ENCODE data around the gene WASF3.

The WASF3 gene

DNA sequence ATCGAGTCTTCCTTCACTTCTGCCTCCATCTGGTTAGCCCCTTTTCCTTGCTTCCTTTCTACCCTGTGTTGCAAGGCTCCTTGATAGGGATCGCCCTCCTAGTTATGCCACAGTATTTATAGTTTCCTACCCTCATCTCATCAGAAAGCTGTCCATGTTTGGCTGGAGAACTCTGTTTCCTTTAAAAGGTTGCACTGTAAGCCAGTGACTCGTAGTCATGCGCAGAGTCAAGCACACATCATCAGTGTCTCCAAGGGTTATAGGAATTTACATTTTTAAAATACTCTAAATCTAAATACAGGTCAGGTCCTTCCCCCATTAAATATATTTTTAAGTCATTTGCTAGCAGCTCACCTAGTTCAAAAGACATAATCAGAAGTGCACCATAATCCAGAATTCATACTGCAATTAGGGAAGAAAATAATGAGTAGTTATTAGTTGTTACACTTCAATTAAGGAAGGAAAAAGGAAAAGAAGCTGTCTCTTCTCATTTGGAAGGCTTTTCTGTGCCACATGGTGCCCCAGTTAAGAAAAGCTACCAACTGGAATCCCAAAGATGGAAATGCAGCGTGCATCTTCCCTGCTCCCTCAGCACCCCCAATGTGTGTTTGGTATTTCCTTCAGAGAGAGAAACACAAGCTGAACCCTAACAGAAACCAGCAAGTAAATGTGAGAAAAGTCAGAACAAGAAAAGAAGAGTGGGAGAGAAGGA, 122.1 kb downstream of the WASF3 start:
- FAIRE-seq (no peak), DNase-seq (ENCODE audit: insufficient read length, low spot score) (no peak)
- TF ChIP-seq PAX5 (IDR thresholded peaks at IDR 0.05; ENCODE audit: insufficient read depth, low read length, severe bottlenecking) (no peak), SPI1 (IDR thresholded peaks at IDR 0.05; ENCODE audit: low read depth, low read length) (no peak), POU2F2 (IDR thresholded peaks at IDR 0.05; ENCODE audit: low read depth, low read length) (no peak), TAF1 (IDR thresholded peaks at IDR 0.05; ENCODE audit: low read depth, low read length) (no peak), POLR2AphosphoS5 (IDR thresholded peaks at IDR 0.05; ENCODE audit: low read depth, low read length) (no peak), POLR2A (IDR thresholded peaks at IDR 0.05; ENCODE audit: low read depth, low read length) (no peak)

DNA sequence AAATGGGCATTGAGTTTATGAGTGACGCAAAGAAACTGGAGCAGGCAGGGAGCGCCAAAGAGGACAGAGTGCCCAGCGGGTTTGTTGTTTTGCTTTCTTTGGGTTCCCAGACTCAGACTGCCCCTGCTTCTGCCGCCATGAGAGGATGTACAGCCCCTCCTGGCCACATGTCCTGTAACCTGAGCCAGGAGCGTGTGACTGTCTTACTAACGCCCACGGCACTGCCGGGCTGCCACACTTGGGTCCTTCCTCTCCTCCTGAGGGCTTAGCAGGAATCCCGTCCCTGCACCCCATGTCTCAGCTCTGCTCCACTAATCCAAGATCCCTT, 122.6 kb downstream of the WASF3 start:
- FAIRE-seq, result no peak

DNA sequence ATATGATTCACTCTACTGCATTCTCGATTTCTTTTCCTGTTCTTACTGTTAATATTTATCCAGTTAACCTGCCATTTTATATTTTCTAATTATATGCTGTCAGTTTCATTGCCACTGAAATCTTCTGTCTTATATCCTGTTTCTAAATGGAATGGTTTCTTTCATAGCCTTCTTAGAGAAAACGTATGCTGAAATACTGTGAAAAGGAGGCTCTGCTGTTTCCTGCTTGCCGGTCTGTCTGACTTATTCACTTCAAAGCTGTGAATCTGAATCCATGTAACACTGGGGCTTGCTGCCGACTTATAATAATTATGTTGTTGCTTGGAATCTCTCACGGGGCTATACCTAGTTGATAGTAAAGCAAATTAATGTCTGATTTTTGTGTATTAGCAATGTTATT, 123.1 kb downstream of the WASF3 start:
- no peak for FAIRE-seq
- DNase-seq (ENCODE audit: insufficient read length, low spot score), result no peak
- TF ChIP-seq SPI1 (IDR thresholded peaks at IDR 0.05; ENCODE audit: low read depth, low read length), result no peak

More for the DNA sequence above, 122.6 kb downstream of the WASF3 start:
- no peak for TF ChIP-seq POLR2AphosphoS5 (IDR thresholded peaks at IDR 0.05; ENCODE audit: low read depth, low read length)
- TF ChIP-seq POU2F2 (IDR thresholded peaks at IDR 0.05; ENCODE audit: low read depth, low read length), result no peak
- no peak for DNase-seq (ENCODE audit: insufficient read length, low spot score)

DNA sequence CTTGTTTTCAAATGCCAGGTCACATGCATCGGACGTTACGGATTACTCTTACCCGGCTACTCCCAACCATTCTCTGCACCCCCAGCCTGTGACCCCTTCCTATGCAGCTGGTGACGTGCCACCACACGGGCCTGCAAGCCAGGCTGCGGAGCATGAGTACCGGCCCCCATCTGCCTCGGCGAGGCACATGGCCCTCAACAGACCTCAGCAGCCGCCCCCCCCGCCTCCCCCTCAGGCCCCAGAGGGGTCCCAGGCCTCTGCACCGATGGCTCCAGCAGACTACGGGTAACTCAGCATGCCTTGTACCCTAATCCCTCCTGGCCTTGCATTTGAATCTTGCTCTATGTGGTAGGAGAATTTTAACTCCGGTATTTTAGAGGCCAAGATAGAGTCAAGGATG, 123.6 kb downstream of the WASF3 start:
- FAIRE-seq, result no peak
- DNase-seq (ENCODE audit: insufficient read length, low spot score), result no peak
- TF ChIP-seq PAX5 (IDR thresholded peaks at IDR 0.05; ENCODE audit: insufficient read depth, low read length, severe bottlenecking) (no peak), POLR2AphosphoS5 (IDR thresholded peaks at IDR 0.05; ENCODE audit: low read depth, low read length) (no peak), SPI1 (IDR thresholded peaks at IDR 0.05; ENCODE audit: low read depth, low read length) (no peak), POU2F2 (IDR thresholded peaks at IDR 0.05; ENCODE audit: low read depth, low read length) (no peak), POLR2A (IDR thresholded peaks at IDR 0.05; ENCODE audit: low read depth, low read length) (no peak), TAF1 (IDR thresholded peaks at IDR 0.05; ENCODE audit: low read depth, low read length) (no peak)

GRCh38 chr13:26682606-26683005, 125.1 kb downstream of the WASF3 start:
- DNase-seq (ENCODE audit: insufficient read length, low spot score) (no peak), FAIRE-seq (no peak)
- TF ChIP-seq SPI1 (IDR thresholded peaks at IDR 0.05; ENCODE audit: low read depth, low read length) (no peak), POLR2AphosphoS5 (IDR thresholded peaks at IDR 0.05; ENCODE audit: low read depth, low read length) (no peak), POU2F2 (IDR thresholded peaks at IDR 0.05; ENCODE audit: low read depth, low read length) (no peak), PAX5 (IDR thresholded peaks at IDR 0.05; ENCODE audit: insufficient read depth, low read length, severe bottlenecking) (no peak), TAF1 (IDR thresholded peaks at IDR 0.05; ENCODE audit: low read depth, low read length) (no peak), POLR2A (IDR thresholded peaks at IDR 0.05; ENCODE audit: low read depth, low read length) (no peak)

- no peak for FAIRE-seq
- TF ChIP-seq POLR2A (IDR thresholded peaks at IDR 0.05; ENCODE audit: low read depth, low read length) (no peak), POLR2AphosphoS5 (IDR thresholded peaks at IDR 0.05; ENCODE audit: low read depth, low read length) (no peak), TAF1 (IDR thresholded peaks at IDR 0.05; ENCODE audit: low read depth, low read length) (no peak), PAX5 (IDR thresholded peaks at IDR 0.05; ENCODE audit: insufficient read depth, low read length, severe bottlenecking) (no peak), POU2F2 (IDR thresholded peaks at IDR 0.05; ENCODE audit: low read depth, low read length) (no peak), SPI1 (IDR thresholded peaks at IDR 0.05; ENCODE audit: low read depth, low read length) (no peak)
- DNase-seq (ENCODE audit: insufficient read length, low spot score), result no peak
These were observed 128.1 kb downstream of the WASF3 start for GRCh38 chr13:26685606-26686005.

- FAIRE-seq (no peak), DNase-seq (ENCODE audit: insufficient read length, low spot score) (no peak)
- TF ChIP-seq POLR2A (IDR thresholded peaks at IDR 0.05; ENCODE audit: low read depth, low read length), result no peak
- TF ChIP-seq SPI1 (IDR thresholded peaks at IDR 0.05; ENCODE audit: low read depth, low read length), result no peak
- no peak for TF ChIP-seq POU2F2 (IDR thresholded peaks at IDR 0.05; ENCODE audit: low read depth, low read length)
- TF ChIP-seq TAF1 (IDR thresholded peaks at IDR 0.05; ENCODE audit: low read depth, low read length), result no peak
- TF ChIP-seq PAX5 (IDR thresholded peaks at IDR 0.05; ENCODE audit: insufficient read depth, low read length, severe bottlenecking), result no peak
- TF ChIP-seq POLR2AphosphoS5 (IDR thresholded peaks at IDR 0.05; ENCODE audit: low read depth, low read length), result no peak
These were observed 128.8 kb downstream of the WASF3 start for GRCh38 chr13:26686285-26686684.

GRCh38 chr13:26688286-26688685, 130.8 kb downstream of the WASF3 start:
- DNase-seq (ENCODE audit: insufficient read length, low spot score) (no peak), FAIRE-seq (no peak)
- no peak for TF ChIP-seq POU2F2 (IDR thresholded peaks at IDR 0.05; ENCODE audit: low read depth, low read length)
- no peak for TF ChIP-seq POLR2AphosphoS5 (IDR thresholded peaks at IDR 0.05; ENCODE audit: low read depth, low read length)
- no peak for TF ChIP-seq TAF1 (IDR thresholded peaks at IDR 0.05; ENCODE audit: low read depth, low read length)
- TF ChIP-seq SPI1 (IDR thresholded peaks at IDR 0.05; ENCODE audit: low read depth, low read length), result no peak
- TF ChIP-seq PAX5 (IDR thresholded peaks at IDR 0.05; ENCODE audit: insufficient read depth, low read length, severe bottlenecking), result no peak
- TF ChIP-seq POLR2A (IDR thresholded peaks at IDR 0.05; ENCODE audit: low read depth, low read length), result no peak

DNA sequence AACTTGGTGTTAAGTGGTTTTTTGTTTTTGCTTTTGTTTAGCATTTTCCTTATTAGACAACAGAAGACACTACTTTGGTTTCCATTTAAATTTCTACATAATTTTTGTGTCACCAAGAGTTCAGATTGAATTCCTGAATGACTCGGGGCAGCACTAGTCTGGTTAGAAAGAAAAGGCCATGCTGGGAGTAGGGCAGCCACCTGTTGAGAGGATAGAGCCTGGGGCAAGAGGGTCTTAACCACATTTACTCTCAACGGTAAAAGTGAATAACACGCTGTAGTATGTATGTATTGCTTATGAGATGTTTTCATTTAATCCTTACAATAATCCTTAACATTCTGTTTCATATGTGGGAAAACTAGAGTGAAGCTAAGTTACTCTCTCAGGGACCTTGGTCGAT, 131.5 kb downstream of the WASF3 start:
- FAIRE-seq, result no peak

GRCh38 chr13:26693749-26694463, 136.4 kb downstream of the WASF3 start:
- TF ChIP-seq PAX5 (IDR thresholded peaks at IDR 0.05; ENCODE audit: insufficient read depth, low read length, severe bottlenecking) (no peak), TAF1 (IDR thresholded peaks at IDR 0.05; ENCODE audit: low read depth, low read length) (no peak), POU2F2 (IDR thresholded peaks at IDR 0.05; ENCODE audit: low read depth, low read length) (no peak), SPI1 (IDR thresholded peaks at IDR 0.05; ENCODE audit: low read depth, low read length) (no peak)
- DNase-seq (ENCODE audit: insufficient read length, low spot score) (no peak), FAIRE-seq (no peak)

More for the DNA sequence above, 131.5 kb downstream of the WASF3 start:
- DNase-seq (ENCODE audit: insufficient read length, low spot score), result no peak
- TF ChIP-seq SPI1 (IDR thresholded peaks at IDR 0.05; ENCODE audit: low read depth, low read length) (no peak), POU2F2 (IDR thresholded peaks at IDR 0.05; ENCODE audit: low read depth, low read length) (no peak), POLR2A (IDR thresholded peaks at IDR 0.05; ENCODE audit: low read depth, low read length) (no peak), PAX5 (IDR thresholded peaks at IDR 0.05; ENCODE audit: insufficient read depth, low read length, severe bottlenecking) (no peak), POLR2AphosphoS5 (IDR thresholded peaks at IDR 0.05; ENCODE audit: low read depth, low read length) (no peak), TAF1 (IDR thresholded peaks at IDR 0.05; ENCODE audit: low read depth, low read length) (no peak)
